HEK293T (cell line): Measurements from ENCODE around the gene PRKCA.

Source experiments
- ARNT ChIP-seq: fragments of 450-650 bp; IDR thresholded peaks from 2 replicates; pipeline ENCODE4 v1.6.1; 2017; ENCODE audit warnings: mild to moderate bottlenecking
- BHLHE40 ChIP-seq: fragments of 450-650 bp; IDR thresholded peaks from 2 replicates; pipeline ENCODE4 v1.6.1; 2016; ENCODE audit warnings: mild to moderate bottlenecking, moderate library complexity, borderline replicate concordance
- FOXA1 ChIP-seq: fragments of 450-650 bp; IDR thresholded peaks from 2 replicates; pipeline ENCODE4 v1.6.1; 2016; ENCODE audit warnings: mild to moderate bottlenecking
- NFRKB ChIP-seq: fragments of 450-650 bp; IDR thresholded peaks from 2 replicates; pipeline ENCODE4 v1.6.1; 2016; ENCODE audit warnings: mild to moderate bottlenecking, moderate library complexity

GRCh38 chr17:66450008-66450851 is 147.8 kb downstream of the PRKCA start:
- TF ChIP-seq ARNT (no peak), NFRKB (no peak), BHLHE40 (no peak), FOXA1 (no peak)
